GM23338 (cell line): Measurements from ENCODE around the gene PLEKHN1. TPM values are rescaled to one million over a fixed set of nuclear protein-coding genes. Genes with fewer than 3 reads are reported as not detected.
"Not testable (repeated sequence)": the region's sequence is repeated elsewhere in the genome, so short reads cannot be mapped to it uniquely, and the experiment has no call there.

Source experiments
- ATAC-seq: fragments of 200-7000 bp; cut with Tn5 transposase; 3 replicates; pipeline ENCODE4 v1.9.1; 2020
- DNase-seq: peaks from one replicate; pipeline ENCODE4 v3.0.0-alpha.2; 2015; ENCODE audit warnings: low spot score
- H2AFZ ChIP-seq: fragments of 200-600 bp; sonication (generic); 2 replicates; pipeline ENCODE4 v1.8.0; 2016; ENCODE audit warnings: antibody characterized with exemption, mild to moderate bottlenecking, moderate library complexity
- H3F3A ChIP-seq: fragments of 200-600 bp; sonication (generic); replicated peaks from 2 replicates; pipeline ENCODE4 v1.8.0; 2017; ENCODE audit warnings: antibody characterized with exemption, mixed run types, low read depth
- H3K27ac ChIP-seq: fragments of 200-600 bp; sonication (generic); 2 replicates; pipeline ENCODE4 v1.6.1; 2016; ENCODE audit warnings: low read depth
- H3K27me3 ChIP-seq: fragments of 200-600 bp; sonication (generic); 2 replicates; pipeline ENCODE4 v1.8.0; 2016; ENCODE audit warnings: mild to moderate bottlenecking, mixed run types, moderate library complexity; ENCODE audit not compliant: insufficient read depth
- H3K36me3 ChIP-seq: fragments of 200-600 bp; sonication (generic); 2 replicates; pipeline ENCODE4 v1.8.0; 2016; ENCODE audit warnings: mild to moderate bottlenecking; ENCODE audit not compliant: insufficient read depth
- H3K4me1 ChIP-seq: fragments of 200-600 bp; sonication (generic); 2 replicates; pipeline ENCODE4 v1.8.0; 2016; ENCODE audit warnings: mild to moderate bottlenecking, moderate library complexity; ENCODE audit not compliant: insufficient read depth
- H3K4me2 ChIP-seq: fragments of 200-600 bp; sonication (generic); 2 replicates; pipeline ENCODE4 v1.7.1; 2017; ENCODE audit warnings: mixed run types
- H3K4me3 ChIP-seq: fragments of 200-600 bp; sonication (generic); 2 replicates; pipeline ENCODE4 v1.6.1; 2016; ENCODE audit warnings: mixed run types
- H3K79me2 ChIP-seq: fragments of 200-600 bp; sonication (generic); replicated peaks from 2 replicates; pipeline ENCODE4 v1.8.0; 2017; ENCODE audit warnings: mild to moderate bottlenecking; ENCODE audit not compliant: insufficient read depth
- H3K9me2 ChIP-seq: fragments of 200-600 bp; sonication (generic); 2 replicates; pipeline ENCODE4 v1.8.0; 2017; ENCODE audit not compliant: insufficient read depth
- H4K20me1 ChIP-seq: fragments of 200-600 bp; sonication (generic); replicated peaks from 2 replicates; pipeline ENCODE4 v1.8.0; 2017; ENCODE audit warnings: mild to moderate bottlenecking; ENCODE audit not compliant: insufficient read depth
- H3K27ac Mint-ChIP-seq: 2 replicates; pipeline ENCODE4 v1.8.0; 2020; ENCODE audit warnings: inconsistent platforms, mild to moderate bottlenecking, moderate library complexity, mixed read lengths
- H3K27me3 Mint-ChIP-seq: 3 replicates; pipeline ENCODE4 v1.8.0; 2022; ENCODE audit warnings: low read depth, mild to moderate bottlenecking, moderate library complexity, mixed read lengths, inconsistent platforms; ENCODE audit not compliant: insufficient read depth, poor library complexity
- H3K36me3 Mint-ChIP-seq: 3 replicates; pipeline ENCODE4 v1.8.0; 2021; ENCODE audit warnings: low read depth, mild to moderate bottlenecking, inconsistent platforms, moderate library complexity, mixed read lengths
- H3K4me1 Mint-ChIP-seq: 3 replicates; pipeline ENCODE4 v1.8.0; 2020; ENCODE audit warnings: mild to moderate bottlenecking, inconsistent platforms, mixed read lengths
- H3K4me3 Mint-ChIP-seq: 3 replicates; pipeline ENCODE4 v1.8.0; 2021; ENCODE audit warnings: moderate library complexity, mild to moderate bottlenecking, inconsistent platforms, mixed read lengths
- H3K9me3 Mint-ChIP-seq: 3 replicates; pipeline ENCODE4 v1.8.0; 2020; ENCODE audit warnings: moderate library complexity, mild to moderate bottlenecking, inconsistent platforms, mixed read lengths
- CREB1 ChIP-seq: fragments of 250-450 bp; sonication (Bioruptor Pico); IDR thresholded peaks from 2 replicates; pipeline ENCODE4 v1.5.0; 2020; ENCODE audit warnings: low read depth, mild to moderate bottlenecking, moderate library complexity
- CTCF ChIP-seq, 2 experiments: fragments of 200-600 bp in 1 of 2; sonication (generic) in 1 of 2; conservative IDR thresholded peaks; 2 replicates each; pipeline versions ENCODE4 v1.5.1 to v1.6.1; 2016 to 2017; ENCODE audit warnings: antibody characterized with exemption in 2 of 2, low read depth in 2 of 2, mild to moderate bottlenecking in 2 of 2, moderate library complexity in 1 of 2
- EZH2 ChIP-seq: fragments of 200-600 bp; sonication (generic); IDR thresholded peaks from one replicate; pipeline ENCODE4 v1.8.0; 2017; ENCODE audit warnings: antibody characterized with exemption, mild to moderate bottlenecking, low read depth; ENCODE audit not compliant: unreplicated experiment
- JUNB ChIP-seq: IDR thresholded peaks from one replicate; pipeline ENCODE4 v1.6.1; 2016; ENCODE audit warnings: antibody characterized with exemption; ENCODE audit not compliant: unreplicated experiment
- POLR2AphosphoS5 ChIP-seq: IDR thresholded peaks from 2 replicates; pipeline ENCODE4 v1.6.1; 2016; ENCODE audit warnings: antibody characterized with exemption, low read depth
- REST ChIP-seq: IDR thresholded peaks from one replicate; pipeline ENCODE4 v1.6.1; 2018; ENCODE audit warnings: antibody characterized with exemption; ENCODE audit not compliant: unreplicated experiment
- polyA plus RNA-seq: library from polyadenylated mRNA; unstranded; fragments of >200 nt; fragmentation: Nextera tagmentation; extraction: Ambion mirVana; gene quantifications from 2 replicates; pipeline ENCODE4 v1.2.1, GENCODE V29; 2016
- total RNA-seq: library from RNA; depleted of rRNA; stranded (reverse); fragments of >200 nt; shearing (Covaris generic); gene quantifications from 2 replicates; pipeline ENCODE4 v1.2.3, GENCODE V29; 2014

The PLEKHN1 gene
- total and polyA plus RNA-seq, 2 experiments from 2014 or later = 1.4 to 3.3 TPM

- Mint-ChIP-seq H3K27ac (peak overlapping the region; percentile 92), H3K4me3 (peak overlapping the region; percentile 82), H3K4me1 (peaks cover 23% of the 10 kb centered on the region; the same call in 2 of the 3 replicates), H3K27me3 (peaks cover 36% of the 10 kb centered on the region)
- not testable (repeated sequence) for DNase-seq, H3K9me2 ChIP-seq, ATAC-seq, H4K20me1 ChIP-seq, H3K79me2 ChIP-seq, H3F3A ChIP-seq, H3K36me3 ChIP-seq, H3K36me3 Mint-ChIP-seq, H3K9me3 Mint-ChIP-seq
- peak overlapping the region; percentile 60 for H3K4me2 ChIP-seq
- peak overlapping the region; percentile 43 for H2AFZ ChIP-seq
- H3K4me3 ChIP-seq = peak overlapping the region; percentile 76
- peaks cover 31% of the 10 kb centered on the region; the same call in 1 of the 2 replicates for H3K27me3 ChIP-seq
- H3K27ac ChIP-seq = peak overlapping the region; percentile 63
- H3K4me1 ChIP-seq = peaks cover 20% of the 10 kb centered on the region
These were observed 46.4 kb downstream of the PLEKHN1 start for GRCh38 chr1:1012736-1013104.

- Histone ChIP-seq H3K9me2 (no peaks in the 10 kb centered on the region), H3K4me2 (peak within 1 kb of the TSS; percentile 60), H3K27ac (peak within 1 kb of the TSS; percentile 63), H3K4me3 (peak within 1 kb of the TSS; percentile 76), H3K27me3 (peaks cover 26% of the 10 kb centered on the region; the same call in 1 of the 2 replicates), H4K20me1 (no peaks in the 10 kb centered on the region), H3K79me2 (no peaks in the 10 kb centered on the region), H3K36me3 (no peaks in the 10 kb centered on the region), H2AFZ (peak within 1 kb of the TSS; percentile 43), H3K4me1 (peaks cover 20% of the 10 kb centered on the region), H3F3A (peaks cover 6% of the 10 kb centered on the region)
- peak; percentile 93 for DNase-seq
- H3K36me3 Mint-ChIP-seq = peaks cover 2% of the 10 kb centered on the region; the same call in 2 of the 3 replicates
- peak within 1 kb of the TSS; percentile 92 for H3K27ac Mint-ChIP-seq
- peak within 1 kb of the TSS; percentile 82 for H3K4me3 Mint-ChIP-seq
- peak; percentile 84 for ATAC-seq
- peaks cover 34% of the 10 kb centered on the region for H3K27me3 Mint-ChIP-seq
- H3K9me3 Mint-ChIP-seq = peaks cover 3% of the 10 kb centered on the region; the same call in 1 of the 3 replicates
- no peak for TF ChIP-seq JUNB
- TF ChIP-seq CREB1 (CRISPR knock-in tag) = peak; percentile 77
- TF ChIP-seq POLR2AphosphoS5 = peak; percentile 61
- peaks cover 23% of the 10 kb centered on the region; the same call in 2 of the 3 replicates for H3K4me1 Mint-ChIP-seq
These were observed 47.0 kb downstream of the PLEKHN1 start, which contains the start of gene ISG15 for GRCh38 chr1:1013105-1013921. ISG15 (plus strand) TSS chr1:1013497; CDS start chr1:1013574, 77 bp downstream.

- H3K4me2 ChIP-seq = peak overlapping the region; percentile 60
- H3K27me3 ChIP-seq = peaks cover 19% of the 10 kb centered on the region; the same call in 1 of the 2 replicates
- peaks cover 3% of the 10 kb centered on the region; the same call in 1 of the 3 replicates for H3K9me3 Mint-ChIP-seq
- no peaks in the 10 kb centered on the region for H3K79me2 ChIP-seq
- H3K36me3 Mint-ChIP-seq = peaks cover 2% of the 10 kb centered on the region; the same call in 2 of the 3 replicates
- no peaks in the 10 kb centered on the region for H3K9me2 ChIP-seq
- no peak overlapping the region; the same call in 1 of the 2 replicates for H2AFZ ChIP-seq
- 0 out of 2 replicates have a peak overlapping the region, but pooled peaks have one; percentile 32 for H3K27ac ChIP-seq
- TF ChIP-seq JUNB (no peak), POLR2AphosphoS5 (no peak), REST (no peak), CREB1 (CRISPR knock-in tag) (no peak), CTCF (conservative IDR thresholded peaks at IDR 0.05; ENCODE audit: low read depth in 2 of 2) (no peak), EZH2 (no peak)
- H3K36me3 ChIP-seq = no peaks in the 10 kb centered on the region
- ATAC-seq (peak; percentile 59), DNase-seq (peak; percentile 64)
- H3K4me1 ChIP-seq = peaks cover 20% of the 10 kb centered on the region
- peak overlapping the region; percentile 82 for H3K4me3 Mint-ChIP-seq
- H3K4me1 Mint-ChIP-seq = peaks cover 23% of the 10 kb centered on the region; the same call in 2 of the 3 replicates
- H4K20me1 ChIP-seq = no peaks in the 10 kb centered on the region
- peaks cover 6% of the 10 kb centered on the region for H3F3A ChIP-seq
- peaks cover 37% of the 10 kb centered on the region for H3K27me3 Mint-ChIP-seq
- peak overlapping the region; percentile 76 for H3K4me3 ChIP-seq
- H3K27ac Mint-ChIP-seq = no peak overlapping the region; the same call in 1 of the 2 replicates
These were observed 47.8 kb downstream of the PLEKHN1 start for GRCh38 chr1:1013922-1014648.
